HG02870 (cell line): ENCODE data around the gene KIF2C.
"Not testable (repeated sequence)": the region's sequence is repeated elsewhere in the genome, so short reads cannot be mapped to it uniquely, and the experiment has no call there.

Source experiments
- ATAC-seq: cut with Tn5 transposase; IDR thresholded peaks from one replicate; pipeline ENCODE4 v1.9.1; 2021; ENCODE audit warnings: mild to moderate bottlenecking, moderate library complexity; ENCODE audit not compliant: unreplicated experiment

KIF2C gene

DNA sequence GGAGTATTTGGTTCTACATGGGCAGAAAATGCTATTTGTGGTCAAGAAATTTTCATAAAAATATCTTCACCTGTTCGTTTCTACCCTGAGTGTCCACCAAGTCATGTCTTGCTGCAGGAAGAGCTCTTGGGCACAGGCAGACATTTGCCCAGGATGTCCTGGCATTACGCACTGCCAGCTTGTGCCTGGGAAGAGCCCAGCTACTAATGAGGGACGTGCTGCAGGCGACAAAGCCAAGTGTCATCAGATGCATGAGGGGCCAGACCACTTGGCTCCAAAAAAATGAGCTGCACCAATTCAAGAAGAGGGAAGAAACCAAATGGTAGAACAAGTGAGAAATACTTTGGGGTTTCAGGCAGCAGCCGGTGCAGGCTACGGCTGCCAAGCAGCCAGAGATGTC, 21.5 kb upstream of the KIF2C start:
- ATAC-seq: no peak

- ATAC-seq: no peak
Observed at GRCh38 chr1:44719318-44719717, 20.3 kb upstream of the KIF2C start.

DNA sequence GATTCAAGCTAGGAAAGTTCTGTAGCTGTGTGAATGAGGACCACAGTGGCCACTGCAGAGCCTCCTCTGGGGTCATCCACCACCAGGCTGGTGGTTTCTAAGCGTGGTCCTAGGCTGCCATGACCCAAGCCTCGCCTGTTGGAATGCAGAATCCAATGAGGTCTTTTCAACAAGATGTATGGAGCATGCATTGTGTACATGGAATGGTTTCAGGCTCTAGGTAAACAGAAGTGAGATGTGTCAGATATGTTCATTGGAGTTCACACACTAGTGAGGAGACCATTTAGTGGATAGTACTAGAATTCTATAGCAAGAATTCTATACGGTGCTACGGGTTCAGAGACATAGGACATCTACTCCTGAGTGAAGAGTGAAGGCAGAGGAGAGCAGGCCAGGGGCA, 19.4 kb upstream of the KIF2C start:
- no peak for ATAC-seq

DNA sequence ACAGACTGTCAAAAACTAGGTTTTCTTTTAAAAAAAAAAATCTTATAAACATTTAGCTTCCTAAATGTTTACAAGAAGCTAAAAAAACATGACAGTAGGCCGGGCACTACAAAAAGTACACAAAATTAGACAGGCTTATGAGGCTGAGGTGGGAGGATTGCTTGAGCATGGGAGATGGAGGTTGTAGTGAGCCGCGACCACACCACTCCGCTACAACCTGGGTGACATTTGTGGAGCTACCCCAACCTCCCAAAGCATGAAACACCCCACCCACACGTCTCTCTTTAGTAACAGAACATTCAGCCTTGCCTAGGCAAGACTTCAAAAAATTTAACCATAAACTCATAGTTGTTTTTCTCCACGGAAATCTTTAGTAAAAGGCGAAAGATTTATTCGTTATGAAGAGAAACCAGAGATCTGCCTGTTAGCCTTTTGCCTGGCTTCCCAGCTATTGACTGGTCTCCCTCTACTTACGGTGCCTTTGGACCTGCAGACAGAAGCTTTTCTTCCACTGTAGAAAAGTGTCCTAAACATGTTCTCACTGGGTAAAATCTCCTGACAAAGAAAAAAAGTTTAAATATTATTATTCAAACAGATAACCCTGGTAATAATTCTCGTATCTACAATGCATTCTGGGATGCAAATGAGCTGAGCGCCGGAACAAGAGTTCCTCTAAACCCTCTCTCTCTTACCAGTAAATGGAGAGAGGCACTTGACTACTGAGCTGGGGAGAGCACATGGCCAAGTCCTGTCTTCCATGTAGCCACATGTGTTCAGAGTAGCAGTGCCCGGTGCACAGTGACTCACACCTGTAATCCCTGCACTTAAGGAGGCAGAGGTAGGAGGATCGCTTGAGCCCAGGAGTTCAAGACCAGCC, 17.9 kb upstream of the KIF2C start:
- ATAC-seq: peak; percentile 73

GRCh38 chr1:44723064-44723463, 16.6 kb upstream of the KIF2C start:
- ATAC-seq: no peak

- ATAC-seq: no peak
Observed at GRCh38 chr1:44723496-44724295, 15.9 kb upstream of the KIF2C start.

DNA sequence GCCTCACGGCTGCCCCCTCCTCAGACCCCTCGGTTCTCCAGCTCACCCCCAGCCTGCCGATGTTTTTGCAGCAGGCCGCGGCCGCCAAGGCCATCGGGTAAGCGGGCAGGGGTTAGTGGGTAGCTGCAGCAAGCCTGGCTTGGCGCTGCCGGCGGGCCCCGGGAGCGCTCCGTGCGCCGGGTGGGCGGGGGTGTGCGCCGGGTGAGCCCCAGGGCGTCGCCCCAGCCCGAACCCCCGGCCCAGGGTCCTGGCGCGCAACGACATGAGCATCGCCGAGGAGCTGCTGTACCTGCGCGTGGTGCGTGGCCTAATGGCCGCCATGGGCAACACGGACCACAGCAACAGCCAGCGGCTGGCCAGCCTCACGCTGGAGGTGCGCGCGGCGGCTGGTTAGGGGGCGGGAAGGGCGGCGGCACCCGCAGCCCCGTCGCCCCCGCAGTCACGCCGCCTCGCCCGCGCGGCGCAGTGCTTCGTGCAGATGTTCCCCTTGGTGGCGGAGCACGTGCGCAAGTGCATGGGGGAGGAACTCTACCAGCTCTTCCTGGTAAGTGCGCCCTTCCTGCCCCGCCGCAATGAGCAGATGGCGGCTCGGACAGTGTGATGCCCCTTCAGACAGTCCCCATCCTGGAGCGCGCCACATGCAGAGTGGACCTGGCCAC, 15.2 kb upstream of the KIF2C start:
- no peak for ATAC-seq

GRCh38 chr1:44724955-44725698, 14.5 kb upstream of the KIF2C start:
- ATAC-seq: no peak

- ATAC-seq: peak; percentile 54
Observed at GRCh38 chr1:44730741-44731512, 8.7 kb upstream of the KIF2C start, which contains the start of gene RNU5D-1. RNU5D-1 (minus strand) TSS chr1:44731170.

- no peak for ATAC-seq
Observed at GRCh38 chr1:44733365-44733764, 6.3 kb upstream of the KIF2C start.

DNA sequence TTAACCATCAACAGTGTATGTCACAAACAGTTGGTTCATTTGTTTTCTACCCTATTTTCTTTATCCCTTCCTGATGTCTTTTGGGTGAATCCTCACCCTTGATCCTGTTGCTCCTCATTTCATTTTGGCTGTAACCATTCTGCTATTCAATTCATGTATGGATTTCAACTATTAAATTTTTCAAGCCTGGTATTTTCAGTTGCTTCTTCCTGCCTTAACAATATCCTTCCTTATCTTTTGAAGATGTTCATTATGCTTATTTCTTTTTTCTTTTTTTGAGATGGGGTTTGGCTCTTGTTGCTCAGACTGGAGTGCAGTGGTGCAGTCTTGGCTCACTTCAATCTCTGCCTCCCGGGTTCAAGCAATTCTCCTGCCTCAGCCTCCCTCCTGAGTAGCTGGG, 5.9 kb upstream of the KIF2C start:
- no peak for ATAC-seq

DNA sequence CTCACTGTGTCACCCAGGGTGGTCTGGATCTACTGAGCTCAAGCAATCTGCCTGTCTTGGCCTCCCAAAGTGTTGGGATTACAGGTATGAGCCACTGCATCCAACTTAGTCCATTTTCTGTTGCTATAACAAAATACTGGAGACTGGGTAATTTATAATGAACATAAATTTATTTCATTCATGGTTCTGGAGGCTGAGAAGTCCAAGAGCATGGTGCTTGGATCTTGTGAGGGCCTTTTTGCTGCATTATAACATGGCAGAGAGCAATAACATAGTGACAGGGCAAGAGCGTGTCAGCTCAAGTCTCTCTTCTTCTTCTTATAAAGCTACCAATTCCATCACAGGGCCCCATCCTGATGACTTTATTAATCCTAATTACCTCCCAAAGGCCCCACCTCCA, 3.6 kb upstream of the KIF2C start:
- no peak for ATAC-seq

DNA sequence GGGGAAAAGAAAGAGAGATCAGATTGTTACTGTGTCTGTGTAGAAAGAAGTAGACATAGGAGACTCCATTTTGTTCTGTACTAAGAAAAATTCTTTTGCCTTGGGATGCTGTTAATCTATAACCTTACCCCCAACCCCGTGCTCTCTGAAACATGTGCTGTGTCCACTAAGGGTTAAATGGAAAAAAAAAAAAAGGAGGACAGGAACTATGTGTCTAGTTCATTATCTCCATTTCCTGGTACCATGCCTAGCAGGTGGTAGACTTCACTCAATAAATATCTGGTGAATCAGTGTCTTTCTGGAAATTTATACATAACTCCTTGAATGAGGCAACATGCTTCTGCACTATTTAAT, 707 bp upstream of the KIF2C start:
- not testable (repeated sequence) for ATAC-seq

DNA sequence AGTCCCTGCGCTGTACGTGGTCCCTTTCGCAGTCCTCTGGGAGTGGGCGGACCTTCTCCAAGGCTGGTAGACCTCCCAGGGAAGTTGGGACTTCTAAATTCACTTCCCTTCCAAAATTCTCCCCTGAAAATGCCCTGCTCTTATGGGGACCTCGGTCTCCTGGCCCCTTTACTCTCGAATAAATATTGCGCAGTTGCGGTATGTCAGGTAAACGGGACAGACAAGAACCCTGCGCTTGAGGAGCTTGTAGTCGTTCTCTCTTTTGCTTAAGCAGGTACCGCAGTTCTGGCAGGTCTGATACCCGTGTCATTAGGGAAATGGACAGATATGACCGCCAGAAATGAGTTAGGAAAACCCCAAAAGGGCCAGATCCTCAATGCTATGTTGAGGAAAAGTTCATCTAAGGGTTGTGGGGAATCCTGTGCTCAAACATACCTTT, 561 bp downstream of the KIF2C start:
- no peak for ATAC-seq

- ATAC-seq: no peak
Observed at GRCh38 chr1:44743211-44743610, 3.6 kb downstream of the KIF2C start.

DNA sequence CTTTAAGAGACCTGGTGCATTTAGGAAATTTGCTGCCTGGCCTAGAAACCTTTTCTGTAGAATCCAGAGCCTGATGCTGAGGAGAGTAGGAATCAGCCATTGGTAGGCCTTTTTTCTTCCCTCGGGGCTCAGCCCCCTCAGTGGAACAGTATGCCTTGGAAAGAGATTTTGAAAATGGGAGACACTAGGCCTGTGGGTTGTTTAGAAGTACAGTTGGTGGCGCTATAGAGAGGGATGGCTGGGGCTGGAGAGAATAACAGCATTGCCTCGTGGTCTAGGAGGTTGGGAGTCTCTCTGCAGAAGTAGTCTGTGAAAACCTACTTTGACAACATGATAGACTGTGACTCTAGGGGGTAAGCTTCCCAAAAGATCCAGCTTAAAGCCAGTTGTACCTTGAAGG, 8.2 kb downstream of the KIF2C start:
- no peak for ATAC-seq

DNA sequence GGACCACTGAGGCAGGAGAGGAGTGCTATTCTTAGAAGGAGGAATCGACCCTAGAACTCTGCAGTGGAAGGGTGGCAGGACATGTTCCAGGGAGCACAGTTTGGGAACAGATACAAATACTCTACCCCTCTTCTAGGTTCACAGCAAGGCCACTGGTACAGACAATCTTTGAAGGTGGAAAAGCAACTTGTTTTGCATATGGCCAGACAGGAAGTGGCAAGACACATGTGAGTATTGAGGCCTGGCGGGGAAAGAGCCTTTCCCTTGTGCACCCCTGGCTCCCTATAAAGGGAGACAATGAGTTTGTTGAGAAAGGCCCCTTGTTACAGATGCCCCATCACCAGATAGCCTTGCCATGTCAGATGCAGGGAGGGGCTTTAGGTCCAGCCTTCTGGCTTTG, 17.8 kb downstream of the KIF2C start:
- ATAC-seq: no peak

GRCh38 chr1:44759077-44759476, 19.4 kb downstream of the KIF2C start:
- no peak for ATAC-seq

DNA sequence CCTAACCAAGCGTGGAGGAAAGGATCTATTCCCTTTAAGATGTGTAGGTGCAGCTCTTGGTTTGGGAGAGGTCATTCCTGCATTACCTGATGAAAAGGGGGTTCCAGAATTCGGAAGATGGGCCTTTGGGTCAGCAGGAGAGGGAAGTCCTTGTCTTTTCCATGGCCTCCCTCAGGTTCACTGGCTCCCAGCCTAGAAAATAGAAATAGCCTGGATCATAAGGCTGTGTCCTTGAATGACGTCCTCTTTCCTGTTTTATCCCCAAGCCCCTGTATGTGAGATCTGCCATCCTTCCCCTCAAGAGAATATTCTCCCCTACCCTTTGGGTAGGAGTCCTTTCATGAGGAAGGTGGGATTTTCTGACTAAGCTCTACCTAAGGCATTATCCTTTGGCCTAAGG, 21.2 kb downstream of the KIF2C start:
- no peak for ATAC-seq

DNA sequence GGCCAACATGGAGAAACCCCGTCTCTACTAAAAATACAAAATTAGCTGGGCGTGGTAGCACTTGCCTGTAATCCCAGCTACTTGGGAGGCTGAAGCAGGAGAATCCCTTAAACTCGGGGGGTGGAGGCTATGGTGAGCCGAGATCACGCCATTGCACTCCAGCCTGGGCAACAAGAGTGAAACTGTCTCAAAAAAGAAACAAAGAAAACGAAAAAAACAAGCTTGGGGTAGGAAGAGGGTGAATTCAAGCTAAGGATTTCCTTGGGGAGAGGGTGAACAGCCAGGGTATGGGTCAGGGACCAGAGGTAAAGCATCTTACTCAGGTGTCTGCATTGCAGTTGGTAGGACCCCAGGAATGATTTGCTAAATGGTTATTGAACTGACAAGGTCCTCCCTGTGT, 26.8 kb downstream of the KIF2C start:
- not testable (repeated sequence) for ATAC-seq
